Breast epithelium (tissue), 4 donors: Measurements from ENCODE around the gene CADM1. TPM values are rescaled to one million over a fixed set of nuclear protein-coding genes. Genes with fewer than 3 reads are reported as not detected.

Experiments
- DNase-seq, 2 donors: peaks; one replicate each; pipeline ENCODE4 v3.0.0-alpha.2; 2019; ENCODE audit warnings: low spot score in 2 of 2
- H3K27ac ChIP-seq, 2 donors: fragments of 200-600 bp; sonication (generic) in 1 of 2; one replicate each; pipeline ENCODE4 v1.5.1; 2016 to 2019; ENCODE audit warnings: mild to moderate bottlenecking in 1 of 2
- H3K27me3 ChIP-seq, 2 donors: fragments of 200-600 bp; sonication (generic) in 1 of 2; one replicate each; pipeline versions ENCODE4 v1.5.1 to v1.6.0; 2017 to 2019; ENCODE audit warnings: control low read depth in 1 of 2, mild to moderate bottlenecking in 1 of 2
- H3K36me3 ChIP-seq: fragments of 200-600 bp; one replicate; pipeline ENCODE4 v1.5.1; 2019
- H3K4me1 ChIP-seq, 2 donors: fragments of 200-600 bp; sonication (generic); one replicate each; pipeline ENCODE4 v1.5.1; 2016 to 2019; ENCODE audit warnings: control low read depth in 1 of 2
- H3K4me3 ChIP-seq, 3 donors: fragments of 200-600 bp; sonication (generic); 1 replicate in 2 of 3; 2 replicates in 1 of 3; pipeline ENCODE4 v1.5.1; 2016 to 2019; ENCODE audit warnings: mild to moderate bottlenecking in 3 of 3, moderate library complexity in 2 of 3
- H3K9me3 ChIP-seq, 2 donors: fragments of 200-600 bp; sonication (generic) in 1 of 2; one replicate each; pipeline ENCODE4 v1.5.1; 2016 to 2019; ENCODE audit warnings: control low read depth in 1 of 2
- POLR2A ChIP-seq: fragments of 450-650 bp; IDR thresholded peaks from one replicate; pipeline ENCODE4 v1.6.1; 2016; ENCODE audit warnings: antibody characterized with exemption, mild to moderate bottlenecking, moderate library complexity
- POLR2AphosphoS5 ChIP-seq, 3 donors: sonication (generic); formaldehyde crosslinking; IDR thresholded peaks; one replicate each; pipeline ENCODE4 v1.6.1; 2017; ENCODE audit warnings: antibody characterized with exemption in 3 of 3
- intact Hi-C: fragments of 100-400 bp; cut with DNase I; formaldehyde crosslinking; loops from one replicate; pipeline ENCODE4 v1.15.1; 2023; ENCODE audit warnings: low total_unique reads
- total RNA-seq, 3 donors: library from RNA; depleted of rRNA; stranded (reverse); fragments of >200 nt; gene quantifications; one replicate each; pipeline ENCODE4 v1.1.0, GENCODE V29; 2016
- TF ChIP-seq, protein P1 (sequence below), 3 donors: fragments of 450-650 bp; IDR thresholded peaks; one replicate each; pipeline ENCODE4 v1.5.1; 2016 to 2017; ENCODE audit warnings: antibody characterized with exemption in 3 of 3, mild to moderate bottlenecking in 3 of 3, moderate library complexity in 3 of 3

Gene CADM1
- total RNA-seq, 3 donors from 2014 or later, result 5.3 to 48.4 (median 33.1) TPM

DNA sequence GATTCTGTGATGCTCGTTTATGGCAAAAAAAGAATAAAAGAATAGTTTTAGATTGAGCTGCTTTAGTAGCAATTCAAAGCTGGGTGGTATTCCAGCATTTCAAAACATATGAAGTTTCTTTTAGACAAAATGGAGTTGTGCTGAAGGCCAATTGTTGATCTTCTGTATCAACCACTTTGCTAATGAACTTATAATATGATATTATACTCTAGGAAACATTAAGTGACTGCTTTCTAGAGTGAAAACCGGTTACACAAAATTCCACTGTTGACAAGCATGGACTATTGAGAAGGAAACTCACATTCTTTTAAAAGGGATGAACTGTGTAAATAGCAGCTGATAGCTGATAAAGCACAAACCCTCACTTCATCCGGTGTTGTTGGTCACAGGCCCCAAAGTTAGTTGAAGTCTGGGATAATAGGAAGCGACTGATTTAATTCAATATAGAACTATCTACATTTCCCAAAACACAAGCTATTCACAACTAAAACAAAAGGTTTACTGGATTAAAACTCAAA is 255.1 kb downstream of the CADM1 start:
- DNase-seq, result no peak
- Histone ChIP-seq H3K27me3 (no peaks in the 10 kb centered on the region), H3K27ac (no peak overlapping the region), H3K4me3 (no peak overlapping the region), H3K36me3 (no peaks in the 10 kb centered on the region), H3K9me3 (no peaks in the 10 kb centered on the region), H3K4me1 (no peaks in the 10 kb centered on the region)
- intact Hi-C loops, result no loop called here
- no peak for TF ChIP-seq POLR2A
- no peak for TF ChIP-seq POLR2AphosphoS5 (IDR thresholded peaks at IDR 0.05)
- TF ChIP-seq, protein P1, sequence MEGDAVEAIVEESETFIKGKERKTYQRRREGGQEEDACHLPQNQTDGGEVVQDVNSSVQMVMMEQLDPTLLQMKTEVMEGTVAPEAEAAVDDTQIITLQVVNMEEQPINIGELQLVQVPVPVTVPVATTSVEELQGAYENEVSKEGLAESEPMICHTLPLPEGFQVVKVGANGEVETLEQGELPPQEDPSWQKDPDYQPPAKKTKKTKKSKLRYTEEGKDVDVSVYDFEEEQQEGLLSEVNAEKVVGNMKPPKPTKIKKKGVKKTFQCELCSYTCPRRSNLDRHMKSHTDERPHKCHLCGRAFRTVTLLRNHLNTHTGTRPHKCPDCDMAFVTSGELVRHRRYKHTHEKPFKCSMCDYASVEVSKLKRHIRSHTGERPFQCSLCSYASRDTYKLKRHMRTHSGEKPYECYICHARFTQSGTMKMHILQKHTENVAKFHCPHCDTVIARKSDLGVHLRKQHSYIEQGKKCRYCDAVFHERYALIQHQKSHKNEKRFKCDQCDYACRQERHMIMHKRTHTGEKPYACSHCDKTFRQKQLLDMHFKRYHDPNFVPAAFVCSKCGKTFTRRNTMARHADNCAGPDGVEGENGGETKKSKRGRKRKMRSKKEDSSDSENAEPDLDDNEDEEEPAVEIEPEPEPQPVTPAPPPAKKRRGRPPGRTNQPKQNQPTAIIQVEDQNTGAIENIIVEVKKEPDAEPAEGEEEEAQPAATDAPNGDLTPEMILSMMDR (IDR thresholded peaks at IDR 0.05), result no peak

DNA sequence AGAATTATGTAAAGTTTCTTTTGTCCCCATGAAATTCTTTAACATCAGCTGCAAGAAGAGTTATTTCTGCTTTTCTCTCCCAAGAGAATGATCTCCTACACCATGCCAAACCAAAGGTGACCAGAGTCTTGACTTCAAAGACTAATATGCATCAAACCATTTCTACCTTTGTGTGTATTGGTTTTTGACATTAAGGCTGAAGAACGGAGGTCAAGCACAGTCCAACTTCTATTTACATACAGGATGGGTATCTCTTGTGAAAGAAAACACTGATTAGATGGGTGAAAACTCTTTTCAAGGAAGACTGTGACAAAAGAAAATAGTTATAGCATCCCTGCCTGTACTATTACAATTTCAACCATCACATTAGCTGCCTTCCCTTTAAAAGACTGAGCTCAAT is 256.3 kb downstream of the CADM1 start:
- H3K27ac ChIP-seq, result no peak overlapping the region
- H3K27me3 ChIP-seq, result no peaks in the 10 kb centered on the region
- H3K4me1 ChIP-seq, result no peaks in the 10 kb centered on the region
- no peaks in the 10 kb centered on the region for H3K9me3 ChIP-seq
- no peaks in the 10 kb centered on the region for H3K36me3 ChIP-seq
- intact Hi-C loops, result no loop called here
- DNase-seq, result no peak
- TF ChIP-seq, protein P1 (IDR thresholded peaks at IDR 0.05), result no peak
- TF ChIP-seq POLR2AphosphoS5 (IDR thresholded peaks at IDR 0.05), result no peak
- no peak for TF ChIP-seq POLR2A
- no peak overlapping the region for H3K4me3 ChIP-seq

DNA sequence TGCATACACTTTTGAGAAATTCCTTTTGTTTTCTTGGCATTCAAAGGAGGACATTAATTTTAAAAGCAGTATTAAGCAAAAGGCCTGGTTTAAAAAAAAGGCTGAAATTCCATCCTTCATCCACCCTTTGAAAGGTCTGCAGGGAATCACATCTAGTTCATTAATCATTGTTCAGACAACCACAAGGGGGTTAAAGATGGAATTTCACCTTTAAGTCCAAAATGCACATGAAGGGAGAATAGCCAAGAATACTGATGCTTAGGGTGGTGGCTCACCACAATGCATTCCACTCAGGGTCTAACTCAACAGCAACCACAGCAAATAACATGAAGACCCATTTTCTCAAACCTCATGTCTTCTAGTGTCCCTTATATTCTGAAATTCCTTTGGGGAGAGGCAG is 256.9 kb downstream of the CADM1 start:
- TF ChIP-seq POLR2AphosphoS5 (IDR thresholded peaks at IDR 0.05) (no peak), POLR2A (no peak)
- TF ChIP-seq, protein P1 (IDR thresholded peaks at IDR 0.05), result no peak
- DNase-seq, result no peak
- no peak overlapping the region for H3K27ac ChIP-seq

DNA sequence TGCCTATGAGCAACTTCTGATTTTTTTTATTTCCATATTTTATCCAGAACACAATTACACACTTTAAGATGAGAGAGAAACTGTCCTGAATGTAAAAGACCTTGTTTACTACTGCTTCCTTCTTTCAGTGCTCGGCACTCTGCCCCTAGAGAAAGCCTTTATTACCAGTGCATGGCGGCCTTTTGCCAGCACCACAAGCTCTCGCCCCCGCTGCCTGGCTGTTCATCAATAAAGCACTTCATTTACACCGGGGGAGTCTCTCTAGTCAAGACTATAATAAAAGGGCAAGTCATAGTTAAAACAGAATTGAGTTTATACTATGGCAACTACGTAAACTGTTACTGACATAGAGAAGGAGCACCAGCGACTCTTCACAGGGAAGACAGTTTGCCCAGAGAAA is 259.5 kb downstream of the CADM1 start:
- Histone ChIP-seq H3K36me3 (no peaks in the 10 kb centered on the region), H3K27ac (peak overlapping the region; percentile 11 to 25), H3K9me3 (no peaks in the 10 kb centered on the region), H3K27me3 (no peaks in the 10 kb centered on the region), H3K4me1 (no peaks in the 10 kb centered on the region), H3K4me3 (no peak overlapping the region)
- intact Hi-C loops, result no loop called here
- no peak for DNase-seq
- TF ChIP-seq, protein P1 (IDR thresholded peaks at IDR 0.05), result no peak
- no peak for TF ChIP-seq POLR2AphosphoS5 (IDR thresholded peaks at IDR 0.05)
- no peak for TF ChIP-seq POLR2A

More for the DNA sequence above, 256.9 kb downstream of the CADM1 start:
- Histone ChIP-seq H3K9me3 (no peaks in the 10 kb centered on the region), H3K36me3 (no peaks in the 10 kb centered on the region), H3K27me3 (no peaks in the 10 kb centered on the region), H3K4me1 (no peaks in the 10 kb centered on the region), H3K4me3 (no peak overlapping the region)
- intact Hi-C loops, result no loop called here

DNA sequence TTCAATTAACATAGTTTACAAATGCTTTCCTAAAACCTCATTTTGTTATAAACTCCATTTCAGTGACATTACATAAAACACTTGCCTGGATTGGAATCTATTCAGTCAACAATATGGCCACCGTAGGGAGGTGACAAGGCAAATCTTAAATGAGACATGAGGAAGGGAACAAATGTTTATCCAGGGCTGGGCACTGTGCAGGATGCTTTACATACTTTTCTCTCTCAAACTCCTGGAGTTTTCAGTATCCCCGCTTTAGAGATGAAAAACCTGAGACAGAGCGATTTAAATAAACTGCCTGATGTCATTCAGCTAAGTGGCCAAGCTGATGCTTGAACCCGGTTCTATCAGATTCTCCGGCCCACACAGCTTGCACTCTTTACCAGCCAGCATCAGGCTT is 259.9 kb downstream of the CADM1 start:
- intact Hi-C loops, result no loop called here
- Histone ChIP-seq H3K4me1 (no peaks in the 10 kb centered on the region), H3K9me3 (no peaks in the 10 kb centered on the region), H3K27me3 (no peaks in the 10 kb centered on the region), H3K4me3 (no peak overlapping the region), H3K36me3 (no peaks in the 10 kb centered on the region), H3K27ac (peak overlapping the region; percentile 11 to 25)
- DNase-seq, result no peak
- TF ChIP-seq, protein P1 (IDR thresholded peaks at IDR 0.05), result no peak
- no peak for TF ChIP-seq POLR2AphosphoS5 (IDR thresholded peaks at IDR 0.05)
- TF ChIP-seq POLR2A, result no peak
